Bone marrow (tissue), 2 donors: Measurements from ENCODE around the gene TRMT1.
"Not testable (repeated sequence)": the region's sequence is repeated elsewhere in the genome, so short reads cannot be mapped to it uniquely, and the experiment has no call there.

Source experiments
- DNase-seq, 2 donors: peaks; one replicate each; lab custom pipeline; 2025; lab: John Stamatoyannopoulos, UW

Gene TRMT1

GRCh38 chr19:13116282-13117175 is at the start of gene TRMT1:
TRMT1 (minus strand) TSS chr19:13116740; CDS start chr19:13116399, 341 bp downstream.
- peak; percentile 68 to 90 for DNase-seq

- not testable (repeated sequence) for DNase-seq
These were observed 49.6 kb upstream of the TRMT1 start for GRCh38 chr19:13166151-13166550.

DNA sequence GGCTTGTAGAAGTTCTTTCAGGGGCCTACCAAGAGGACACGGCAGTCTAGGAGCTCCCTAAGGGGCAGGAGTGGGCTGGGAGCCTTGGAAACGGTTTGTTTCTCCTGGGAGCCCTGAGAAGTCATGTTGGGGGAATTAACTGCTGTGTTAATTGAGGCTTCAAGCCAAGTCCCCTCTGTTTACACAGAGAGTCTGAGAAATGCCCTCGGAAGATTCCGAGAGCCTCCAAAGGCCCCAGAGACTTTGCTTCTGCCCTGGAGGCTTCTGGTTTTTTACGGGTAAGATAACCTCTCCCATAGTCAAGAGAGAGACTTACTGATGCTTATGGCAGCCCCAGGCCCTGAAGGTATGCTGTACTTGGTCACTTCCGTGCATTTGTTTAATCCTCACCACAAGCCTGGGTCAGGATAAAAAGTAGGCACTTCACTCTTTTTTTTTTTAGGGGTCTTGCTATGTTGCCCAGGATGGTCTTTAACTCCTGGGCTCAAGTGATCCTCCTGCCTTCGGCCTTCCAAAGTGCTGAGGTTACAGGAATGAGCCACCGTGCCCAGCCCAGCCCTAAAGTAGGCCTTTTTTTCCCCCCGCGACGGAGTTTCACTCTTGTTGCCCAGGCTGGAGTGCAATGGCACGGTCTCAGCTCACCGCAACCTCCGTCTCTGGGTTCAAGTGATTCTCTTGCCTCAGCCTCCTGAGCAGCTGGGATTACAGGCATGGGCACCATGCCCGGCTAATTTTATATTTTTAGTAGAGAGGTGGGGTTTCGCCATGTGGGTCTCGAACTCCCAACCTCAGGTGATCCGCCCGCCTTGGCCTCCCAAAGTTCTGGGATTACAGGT is 48.8 kb upstream of the TRMT1 start:
- no peak for DNase-seq

DNA sequence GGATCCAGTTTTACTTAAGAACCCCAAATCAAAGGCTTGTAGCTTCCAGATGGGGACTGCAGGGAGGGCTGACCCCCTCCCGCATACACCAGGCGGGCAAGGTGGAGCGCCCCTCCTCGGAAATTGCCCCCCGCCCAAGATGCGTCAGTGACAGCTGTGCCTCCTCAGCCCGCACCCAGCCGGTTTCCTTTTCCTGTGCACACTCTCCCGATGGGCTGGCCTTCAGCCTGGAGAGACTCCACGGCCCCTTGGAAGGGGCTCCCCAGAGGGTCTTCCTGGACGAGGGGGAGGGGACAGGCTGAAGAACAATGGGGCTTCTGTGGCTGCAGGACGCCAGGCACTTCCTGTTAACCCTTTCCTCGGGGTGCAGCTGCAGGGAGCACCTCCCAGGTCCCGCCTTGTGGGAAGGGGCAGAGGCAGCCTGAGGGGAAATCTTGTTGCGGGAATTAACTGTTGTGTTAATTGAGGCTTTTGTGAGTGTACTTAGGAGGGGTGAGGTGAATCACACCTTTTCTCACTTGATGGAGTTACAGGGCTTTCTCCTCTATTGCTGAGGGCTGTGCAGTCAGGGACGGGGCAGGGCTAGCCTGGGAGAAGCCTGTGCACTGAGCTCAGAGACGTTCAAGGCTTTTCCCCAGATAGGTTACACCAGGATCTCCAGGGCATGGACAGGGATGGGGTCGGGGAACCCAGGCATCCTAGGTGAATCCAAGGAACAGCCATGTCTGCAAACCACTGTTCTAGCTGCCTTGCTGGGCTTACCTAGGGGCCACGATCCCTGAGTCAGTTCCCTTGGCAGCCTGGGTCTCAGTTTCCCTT is 48.0 kb upstream of the TRMT1 start:
- peak in 1 of 2 donors; percentile 88 for DNase-seq

DNA sequence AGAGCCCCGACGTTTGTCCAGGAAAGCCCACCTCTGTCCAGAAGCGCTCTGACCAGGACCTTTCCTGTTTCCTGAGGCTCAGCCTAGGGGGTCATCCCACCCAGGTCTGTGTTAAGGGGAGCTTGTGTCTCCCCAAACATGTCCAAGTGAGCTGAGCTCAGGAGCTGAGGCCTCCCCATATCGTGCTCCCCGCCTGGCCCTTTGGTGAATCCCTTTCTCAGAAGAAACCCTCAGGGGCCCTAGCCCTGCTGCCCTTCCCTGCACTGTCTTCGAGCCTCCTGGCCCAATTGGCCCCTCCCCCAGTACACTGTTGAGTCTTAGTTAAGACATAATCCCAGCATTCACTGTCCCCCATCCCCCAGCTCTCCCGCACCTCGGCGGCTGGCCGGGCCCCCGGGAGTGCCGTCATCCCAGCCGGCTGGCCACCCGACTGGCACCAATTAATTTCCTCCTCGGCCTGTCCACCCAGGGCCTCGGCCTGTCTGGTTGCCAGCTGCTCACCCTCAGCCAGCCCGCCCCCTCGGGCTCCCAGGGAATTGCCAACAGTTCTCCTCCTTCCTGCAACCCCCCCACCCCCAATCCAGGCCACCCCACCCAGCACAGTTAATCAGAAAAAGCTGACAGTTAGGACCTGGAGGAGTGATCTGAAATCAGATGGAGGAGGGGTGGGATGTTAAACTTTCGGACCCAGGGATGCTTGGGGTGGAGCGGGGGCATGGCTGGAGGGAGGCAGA is 47.2 kb upstream of the TRMT1 start:
- DNase-seq, result peak; percentile 28 to 37

- DNase-seq, result peak; percentile 67 to 81
These were observed 46.4 kb upstream of the TRMT1 start for GRCh38 chr19:13162724-13163608.

- DNase-seq, result no peak
These were observed 44.0 kb upstream of the TRMT1 start for GRCh38 chr19:13160557-13160956.

DNA sequence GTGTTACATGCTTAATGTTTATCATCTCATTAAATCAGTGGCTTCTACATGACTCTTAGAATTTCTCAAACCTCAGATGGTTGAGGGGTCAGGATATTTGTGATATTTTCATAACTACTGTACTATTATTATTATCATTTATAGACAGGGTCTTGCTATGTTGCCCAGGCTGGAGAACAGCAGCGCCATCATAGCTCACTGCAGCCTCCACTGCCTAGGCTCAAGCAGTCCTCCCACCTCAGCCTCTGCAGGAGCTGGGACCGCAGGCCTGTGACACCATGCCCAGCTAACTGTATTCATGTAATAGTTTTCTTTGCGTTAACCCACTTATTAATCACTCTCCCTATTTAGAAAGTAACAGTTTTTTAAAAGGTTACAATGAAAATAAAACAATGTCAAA is 43.2 kb upstream of the TRMT1 start:
- DNase-seq, result no peak

DNA sequence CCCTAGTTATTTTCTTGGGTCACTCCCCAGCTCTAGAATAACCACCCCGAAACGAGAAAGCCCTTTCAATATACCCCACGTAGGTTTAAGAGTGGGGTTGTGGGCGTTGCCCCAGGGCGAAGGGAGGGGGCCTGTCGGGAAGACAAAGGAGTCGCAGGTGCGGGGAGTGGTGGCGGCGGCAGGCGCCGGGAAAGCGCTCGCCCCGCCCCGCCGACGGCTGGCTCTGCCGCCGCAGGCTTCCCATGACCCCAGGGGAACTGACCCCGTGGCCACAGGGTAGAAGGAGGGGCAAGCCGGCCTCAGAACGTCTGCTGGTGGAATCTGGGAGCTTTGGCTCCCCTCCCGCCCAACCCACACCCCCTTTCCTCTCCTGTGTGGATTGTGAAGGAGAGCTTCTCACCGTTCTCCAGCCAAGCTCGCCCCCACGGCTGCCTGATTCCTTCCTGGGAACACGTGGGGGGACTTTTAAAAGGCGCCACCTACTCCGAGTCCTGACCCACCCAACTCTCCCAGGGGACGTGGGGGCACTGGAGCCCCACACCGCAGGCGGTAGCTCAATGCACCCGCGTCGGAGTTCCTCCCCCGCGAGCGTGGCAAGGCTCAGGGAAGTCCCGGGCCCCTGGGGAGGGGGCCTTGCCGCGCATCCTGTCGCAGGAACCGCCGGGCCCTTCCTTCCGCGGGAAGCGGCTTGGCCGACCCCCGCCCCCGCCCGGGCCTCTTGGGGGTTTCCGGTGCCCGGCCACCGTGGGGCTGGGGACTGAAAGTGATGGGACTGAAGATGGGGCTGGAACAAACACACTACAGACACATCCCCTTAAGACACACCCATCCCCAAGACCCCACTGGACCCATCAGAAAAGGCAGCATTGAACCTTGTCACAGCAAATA is 39.2 kb upstream of the TRMT1 start:
- peak; percentile 32 to 48 for DNase-seq

- DNase-seq, result peak in 1 of 2 donors; percentile 28
These were observed 38.5 kb upstream of the TRMT1 start for GRCh38 chr19:13154911-13155471.

- peak in 1 of 2 donors; percentile 61 for DNase-seq
These were observed 37.8 kb upstream of the TRMT1 start for GRCh38 chr19:13154241-13154778.

GRCh38 chr19:13153569-13154240 is 37.2 kb upstream of the TRMT1 start:
- peak in 1 of 2 donors; percentile 61 for DNase-seq

DNA sequence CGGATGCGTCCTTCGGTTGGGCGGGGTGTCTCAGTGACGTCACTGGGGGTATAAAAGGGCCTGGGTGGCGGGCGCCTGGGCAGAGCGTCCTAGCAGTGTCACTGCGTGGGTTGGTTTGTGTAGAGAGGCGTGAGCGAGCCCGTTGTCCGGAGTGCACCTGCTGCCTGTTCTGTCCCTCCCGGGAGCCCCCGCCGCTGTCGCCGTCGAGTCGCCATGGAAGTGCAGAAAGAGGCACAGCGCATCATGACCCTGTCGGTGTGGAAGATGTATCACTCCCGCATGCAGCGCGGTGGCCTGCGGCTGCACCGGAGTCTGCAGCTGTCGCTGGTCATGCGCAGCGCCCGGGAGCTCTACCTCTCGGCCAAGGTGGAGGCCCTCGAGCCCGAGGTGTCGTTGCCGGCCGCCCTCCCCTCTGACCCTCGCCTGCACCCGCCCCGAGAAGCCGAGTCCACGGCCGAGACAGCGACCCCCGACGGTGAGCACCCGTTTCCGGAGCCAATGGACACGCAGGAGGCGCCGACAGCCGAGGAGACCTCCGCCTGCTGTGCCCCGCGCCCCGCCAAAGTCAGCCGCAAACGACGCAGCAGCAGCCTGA is 36.5 kb upstream of the TRMT1 start:
- peak; percentile 92 to 97 for DNase-seq

DNA sequence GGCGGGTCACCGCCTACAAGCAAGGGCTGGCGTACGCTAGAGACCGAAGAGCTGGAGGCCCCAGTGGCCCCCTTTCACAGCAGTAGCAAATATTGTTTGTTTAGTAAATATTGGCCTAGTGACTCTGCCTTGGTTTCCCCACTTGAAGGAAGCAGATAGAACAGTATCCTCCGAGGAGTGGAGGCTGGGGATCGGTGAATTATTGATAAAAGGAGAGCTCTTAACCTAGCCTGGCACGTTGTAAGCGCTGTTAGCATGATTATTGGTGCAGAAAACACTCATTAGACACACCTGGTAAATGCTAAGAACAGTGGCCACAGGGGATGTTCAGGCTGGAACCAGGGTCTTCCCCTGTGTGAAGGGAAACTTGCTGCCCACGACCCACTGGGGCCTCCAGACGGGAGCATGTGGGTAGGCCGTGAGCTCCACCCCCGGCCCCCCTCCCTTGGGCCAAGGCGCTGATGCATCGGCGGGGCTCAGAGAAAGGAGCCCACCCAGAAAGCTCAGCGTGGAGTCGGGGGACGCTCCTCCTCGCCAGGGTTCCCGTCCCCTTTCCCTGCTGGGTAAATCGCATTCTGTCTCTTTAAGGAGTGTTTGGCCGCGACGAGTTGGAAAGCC is 35.9 kb upstream of the TRMT1 start:
- DNase-seq, result no peak

DNA sequence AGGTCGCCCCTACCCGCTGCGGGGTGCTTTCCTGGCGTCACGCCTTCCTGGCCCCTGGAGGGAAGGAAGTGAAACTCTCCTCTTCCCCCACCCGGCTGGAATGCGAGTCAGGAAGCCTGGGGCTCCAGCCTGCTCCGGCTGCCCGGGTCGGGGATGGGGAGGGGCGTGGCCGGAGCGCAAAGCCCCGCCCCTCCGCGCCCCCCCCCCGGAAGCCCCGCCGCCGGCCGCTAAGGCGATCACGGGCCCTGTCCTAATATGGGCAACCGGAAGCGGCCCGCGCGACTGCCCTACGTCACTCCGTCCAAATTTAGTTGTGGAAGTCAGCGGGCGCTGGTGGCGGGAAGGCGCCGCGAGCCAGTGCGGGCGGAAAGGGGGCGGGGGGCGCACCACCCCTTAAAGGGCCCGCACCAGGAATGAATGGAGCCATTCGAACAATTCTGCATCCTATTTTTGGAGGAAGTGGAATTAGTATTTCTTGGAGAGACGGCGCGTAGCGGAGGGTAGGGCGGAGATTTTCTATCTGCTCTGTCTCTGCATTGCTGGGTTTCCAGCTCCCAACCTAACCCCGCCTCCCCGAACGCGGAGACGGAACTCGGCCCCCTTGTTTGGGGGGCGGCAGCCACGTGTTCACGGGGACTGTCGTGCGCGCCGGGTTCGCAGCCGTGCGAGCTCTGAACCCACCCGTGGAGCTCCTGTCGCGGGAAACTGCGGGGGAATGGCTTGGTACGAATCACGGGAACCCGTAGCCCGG is 35.2 kb upstream of the TRMT1 start:
- peak; percentile 90 for DNase-seq

GRCh38 chr19:13150931-13151604 is 34.5 kb upstream of the TRMT1 start:
- DNase-seq, result no peak
